A549 (cell line): ENCODE measurements around the gene HNRNPK. TPM values are rescaled to one million over a fixed set of nuclear protein-coding genes. Genes with fewer than 3 reads are reported as not detected.

Experiments
- ATAC-seq, 2 experiments: fragments of 200-7000 bp in 1 of 2; fragments of >200 bp in 1 of 2; cut with Nextera tagmentation in 1 of 2; cut with Tn5 transposase in 1 of 2; 3 replicates each; pipeline versions ENCODE4 v1.8.0 to v1.9.1; 2018 to 2020; ENCODE audit warnings: mild to moderate bottlenecking in 1 of 2, moderate library complexity in 1 of 2
- CTCF ChIA-PET: fragments of 300-600 bp; sonication (Branson Sonifier 250); formaldehyde crosslinking; extraction: SDS; loops from one replicate; lab custom pipeline; 2021; ENCODE audit warnings: antibody characterized with exemption, inconsistent platforms; lab: Yijun Ruan, JAX
- POLR2A ChIA-PET: fragments of 350-600 bp; formaldehyde crosslinking; extraction: SDS; loops from one replicate; lab custom pipeline; 2021; ENCODE audit warnings: antibody characterized with exemption, inconsistent platforms; lab: Yijun Ruan, JAX
- DNase-seq, 2 experiments: peaks; one replicate each; pipeline versions ENCODE4 v3.0.0 to v3.0.0-alpha.2; 2011 to 2016; ENCODE audit warnings: low read depth in 1 of 2, low spot score in 1 of 2
- FAIRE-seq: peaks from 2 replicates; lab custom pipeline; 2011; peaks lifted over from hg19 to GRCh38; lab: Jason Lieb, UNC
- H3K27ac ChIP-seq, 2 experiments: fragments of >200 bp; sonication (Bioruptor Twin); formaldehyde crosslinking; 3 replicates each; pipeline ENCODE4 v1.5.1; 2016 to 2017
- H3K4me1 ChIP-seq: fragments of >200 bp; sonication (Bioruptor Twin); formaldehyde crosslinking; 3 replicates; pipeline ENCODE4 v1.6.1; 2016
- H3K4me2 ChIP-seq: fragments of >200 bp; sonication (Bioruptor Twin); formaldehyde crosslinking; 3 replicates; pipeline ENCODE4 v1.6.1; 2016
- H3K4me3 ChIP-seq: fragments of >200 bp; sonication (Bioruptor Twin); formaldehyde crosslinking; 3 replicates; pipeline ENCODE4 v1.5.1; 2016
- H3K9me3 ChIP-seq: fragments of >200 bp; sonication (Bioruptor Twin); formaldehyde crosslinking; 3 replicates; pipeline ENCODE4 v1.6.1; 2016
- CEBPB ChIP-seq, 2 experiments: fragments of >200 bp in 1 of 2; sonication (Bioruptor Twin) in 1 of 2; formaldehyde crosslinking in 1 of 2; IDR thresholded peaks; 2 replicates each; pipeline ENCODE4 v1.6.1; 2012 to 2016
- CHD2 ChIP-seq: fragments of 150-350 bp; IDR thresholded peaks from 2 replicates; pipeline ENCODE4 v1.6.1; 2014; ENCODE audit warnings: low read length; ENCODE audit not compliant: partially characterized antibody
- CHD4 ChIP-seq: fragments of 200-600 bp; sonication (generic); IDR thresholded peaks from 2 replicates; pipeline ENCODE4 v1.6.1; 2016; ENCODE audit warnings: antibody characterized with exemption, mild to moderate bottlenecking, borderline replicate concordance
- CTCF ChIP-seq: fragments of >200 bp; sonication (Bioruptor Twin); formaldehyde crosslinking; IDR thresholded peaks from 3 replicates; pipeline ENCODE4 v1.5.1; 2016
- E2F6 ChIP-seq: IDR thresholded peaks from 2 replicates; pipeline ENCODE4 v1.6.1; 2012; ENCODE audit warnings: low read depth, borderline replicate concordance
- EHF ChIP-seq: fragments of 250-450 bp; sonication (Bioruptor Pico); IDR thresholded peaks from 2 replicates; pipeline ENCODE4 v1.5.0; 2020; ENCODE audit warnings: mild to moderate bottlenecking
- FOSB ChIP-seq: fragments of 250-450 bp; sonication (Bioruptor Pico); IDR thresholded peaks from 2 replicates; pipeline ENCODE4 v1.5.0; 2020; ENCODE audit warnings: mild to moderate bottlenecking, moderate library complexity
- FOSL2 ChIP-seq, 2 experiments: fragments of 450-650 bp in 1 of 2; fragments of >200 bp in 1 of 2; sonication (Bioruptor Twin) in 1 of 2; formaldehyde crosslinking; IDR thresholded peaks; 2 replicates each; pipeline versions ENCODE4 v1.5.0 to v1.6.1; 2016 to 2020; ENCODE audit warnings: mild to moderate bottlenecking in 1 of 2, moderate library complexity in 1 of 2
- HEYL ChIP-seq: fragments of 250-450 bp; sonication (Bioruptor Pico); IDR thresholded peaks from 2 replicates; pipeline ENCODE4 v1.8.0; 2021; ENCODE audit warnings: mild to moderate bottlenecking, moderate library complexity
- HOXB13 ChIP-seq: fragments of 250-450 bp; sonication (Bioruptor Pico); IDR thresholded peaks from 2 replicates; pipeline ENCODE4 v1.5.0; 2020; ENCODE audit warnings: low read depth, mild to moderate bottlenecking, moderate library complexity
- HOXB5 ChIP-seq: fragments of 250-450 bp; sonication (Bioruptor Pico); IDR thresholded peaks from 2 replicates; pipeline ENCODE4 v1.5.0; 2020; ENCODE audit warnings: mild to moderate bottlenecking, moderate library complexity
- KDM1A ChIP-seq: fragments of 200-600 bp; sonication (generic); IDR thresholded peaks from 2 replicates; pipeline ENCODE4 v1.6.1; 2016; ENCODE audit warnings: low read depth, mild to moderate bottlenecking
- MAX ChIP-seq: IDR thresholded peaks from 2 replicates; pipeline ENCODE4 v1.6.1; 2012
- NFE2L2 ChIP-seq: fragments of 150-350 bp; conservative IDR thresholded peaks from 2 replicates; pipeline ENCODE4 v1.6.1; 2014; ENCODE audit warnings: low read length
- NPAS2 ChIP-seq: fragments of 250-450 bp; sonication (Bioruptor Pico); IDR thresholded peaks from 2 replicates; pipeline ENCODE4 v1.8.0; 2022; ENCODE audit warnings: mild to moderate bottlenecking, moderate library complexity, borderline replicate concordance
- NR3C1 ChIP-seq: fragments of >200 bp; sonication (Bioruptor Twin); formaldehyde crosslinking; IDR thresholded peaks from 3 replicates; pipeline ENCODE4 v1.6.1; 2017
- PHF8 ChIP-seq: fragments of 200-600 bp; sonication (generic); IDR thresholded peaks from 2 replicates; pipeline ENCODE4 v1.6.1; 2016; ENCODE audit warnings: low read depth, mild to moderate bottlenecking, antibody characterized with exemption, moderate library complexity, borderline replicate concordance
- RAD21 ChIP-seq, 2 experiments: fragments of >200 bp in 1 of 2; sonication (Bioruptor Twin) in 1 of 2; formaldehyde crosslinking in 1 of 2; IDR thresholded peaks in 1 of 2; conservative IDR thresholded peaks in 1 of 2; 2 replicates in 1 of 2; 3 replicates in 1 of 2; pipeline ENCODE4 v1.6.1; 2012 to 2018; ENCODE audit warnings: inconsistent platforms in 1 of 2
- ZNF302 ChIP-seq: fragments of 250-450 bp; sonication (Bioruptor Pico); IDR thresholded peaks from 2 replicates; pipeline ENCODE4 v1.9.0; 2021; ENCODE audit warnings: inconsistent platforms, mild to moderate bottlenecking, moderate library complexity
- ZSCAN20 ChIP-seq: fragments of 250-450 bp; sonication (Bioruptor Pico); IDR thresholded peaks from 2 replicates; pipeline ENCODE4 v1.8.0; 2022; ENCODE audit warnings: mild to moderate bottlenecking, moderate library complexity
- WGBS: methylation state at CpG from one replicate; pipeline ENCODE4 v1.1.6; 2017; ENCODE audit errors: missing lambda C conversion rate; 5-methylcytosine and 5-hydroxymethylcytosine counted together
- polyA plus RNA-seq, 4 experiments: library from polyadenylated mRNA; depleted of rRNA in 3 of 4; stranded (reverse); fragments of >200 nt; fragmentation: RNase III in 1 of 4; extraction: RNeasy Plus Mini Kit Qiagen cat#74134 plus additional on column Dnase treatment in 1 of 4; gene quantifications; 2 replicates in 3 of 4; 3 replicates in 1 of 4; pipeline ENCODE4 v1.2.3, GENCODE V29; 2011 to 2017
- TF ChIP-seq, protein P1 (sequence below): fragments of 150-350 bp; IDR thresholded peaks from 2 replicates; pipeline ENCODE4 v1.6.1; 2014; ENCODE audit warnings: low read depth, mild to moderate bottlenecking, low read length

Gene HNRNPK
- polyA plus RNA-seq, 2 of the 4 experiments (the other 2 are of a cell fraction) = 682 to 699 TPM

GRCh38 chr9:83935276-83935935 lies 44.6 kb downstream of the HNRNPK start:
- WGBS = 83% methylated on average over 3 of the region's 3 CpGs
- CTCF ChIA-PET = interaction anchor here (0.6 to 3.8 kb wide), 6 partner anchors 14 to 378 kb away, joined by 3 to 60 read pairs (median 6); partner anchors contain the start of gene KIF27

GRCh38 chr9:83934569-83935275 lies 45.3 kb downstream of the HNRNPK start:
- FAIRE-seq (no peak), ATAC-seq (0 out of 6 replicates have a peak, but pooled peaks of 1 of the 2 experiments have one; percentile 27), DNase-seq (peak in 1 of 2 experiments; percentile 26)
- no peak overlapping the region for H3K4me3 ChIP-seq
- POLR2A ChIA-PET = interaction anchor here (0.7 to 3.0 kb wide), 2 partner anchors 14 to 363 kb away, joined by 4 to 18 read pairs; partner anchors contain the start of gene KIF27
- TF ChIP-seq NR3C1 = no peak
- peak in 1 of 2 experiments; percentile 55; a peak in 1 of 4 replicates for TF ChIP-seq CEBPB (IDR thresholded peaks at IDR 0.05)
- TF ChIP-seq, protein P1, sequence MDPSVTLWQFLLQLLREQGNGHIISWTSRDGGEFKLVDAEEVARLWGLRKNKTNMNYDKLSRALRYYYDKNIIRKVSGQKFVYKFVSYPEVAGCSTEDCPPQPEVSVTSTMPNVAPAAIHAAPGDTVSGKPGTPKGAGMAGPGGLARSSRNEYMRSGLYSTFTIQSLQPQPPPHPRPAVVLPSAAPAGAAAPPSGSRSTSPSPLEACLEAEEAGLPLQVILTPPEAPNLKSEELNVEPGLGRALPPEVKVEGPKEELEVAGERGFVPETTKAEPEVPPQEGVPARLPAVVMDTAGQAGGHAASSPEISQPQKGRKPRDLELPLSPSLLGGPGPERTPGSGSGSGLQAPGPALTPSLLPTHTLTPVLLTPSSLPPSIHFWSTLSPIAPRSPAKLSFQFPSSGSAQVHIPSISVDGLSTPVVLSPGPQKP = no peak
- H3K9me3 ChIP-seq = no peaks in the 10 kb centered on the region
- peak overlapping the region; percentile 54 to 61; a peak in 4 of 6 replicates for H3K27ac ChIP-seq
- peaks cover 23% of the 10 kb centered on the region; the same call in 2 of the 3 replicates for H3K4me1 ChIP-seq
- CTCF ChIA-PET = interaction anchor here (0.5 to 3.8 kb wide), 7 partner anchors 13 to 379 kb away, joined by 3 to 60 read pairs (median 5); partner anchors contain the start of gene KIF27
- WGBS = 90% methylated on average over 5 of the region's 5 CpGs
- H3K4me2 ChIP-seq = peak overlapping the region; percentile 41

More at GRCh38 chr9:83935276-83935935, 44.6 kb downstream of the HNRNPK start:
- TF ChIP-seq E2F6 (no peak), CHD2 (no peak), EHF (CRISPR knock-in tag) (no peak), FOSL2 (IDR thresholded peaks at IDR 0.05) (no peak), FOSL2 (CRISPR knock-in tag; IDR thresholded peaks at IDR 0.05) (no peak), NFE2L2 (no peak), RAD21 (conservative IDR thresholded peaks at IDR 0.05 in 1 of 2, IDR thresholded peaks at IDR 0.05 in 1 of 2) (no peak), HOXB13 (CRISPR knock-in tag) (no peak), CTCF (no peak), NPAS2 (CRISPR knock-in tag) (no peak), ZSCAN20 (no peak), CHD4 (no peak), PHF8 (no peak), KDM1A (no peak), HOXB5 (CRISPR knock-in tag) (no peak), MAX (no peak), FOSB (CRISPR knock-in tag) (no peak), ZNF302 (no peak), HEYL (no peak)
- H3K9me3 ChIP-seq = no peaks in the 10 kb centered on the region
- POLR2A ChIA-PET = interaction anchor here (0.7 to 3.0 kb wide), 2 partner anchors 14 to 362 kb away, joined by 4 to 18 read pairs; partner anchors contain the start of gene KIF27
- DNase-seq (no peak), FAIRE-seq (no peak), ATAC-seq (no peak; a peak in 1 of 6 replicates)
- peaks cover 23% of the 10 kb centered on the region; the same call in 2 of the 3 replicates for H3K4me1 ChIP-seq
- H3K4me2 ChIP-seq = peak overlapping the region; percentile 41; the same call in 2 of the 3 replicates
- H3K4me3 ChIP-seq = no peak overlapping the region
- H3K27ac ChIP-seq = peak overlapping the region in 1 of 2 experiments; percentile 40; a peak in 1 of 6 replicates
